Tibial nerve (tissue), 3 donors: ENCODE measurements around the gene PRRG3.

Experiments used
- POLR2A ChIP-seq, 2 donors: fragments of 450-650 bp; IDR thresholded peaks; one replicate each; pipeline ENCODE4 v1.6.1; 2017; ENCODE audit warnings: antibody characterized with exemption in 2 of 2, mild to moderate bottlenecking in 2 of 2, moderate library complexity in 2 of 2
- TF ChIP-seq, protein P1 (sequence below), 5 experiments: fragments of 200-600 bp in 3 of 5; fragments of 450-650 bp in 2 of 5; sonication (generic) in 3 of 5; IDR thresholded peaks; one replicate each; pipeline ENCODE4 v1.5.1; 2016 to 2019; ENCODE audit warnings: antibody characterized with exemption in 5 of 5, mild to moderate bottlenecking in 3 of 5, moderate library complexity in 2 of 5

DNA sequence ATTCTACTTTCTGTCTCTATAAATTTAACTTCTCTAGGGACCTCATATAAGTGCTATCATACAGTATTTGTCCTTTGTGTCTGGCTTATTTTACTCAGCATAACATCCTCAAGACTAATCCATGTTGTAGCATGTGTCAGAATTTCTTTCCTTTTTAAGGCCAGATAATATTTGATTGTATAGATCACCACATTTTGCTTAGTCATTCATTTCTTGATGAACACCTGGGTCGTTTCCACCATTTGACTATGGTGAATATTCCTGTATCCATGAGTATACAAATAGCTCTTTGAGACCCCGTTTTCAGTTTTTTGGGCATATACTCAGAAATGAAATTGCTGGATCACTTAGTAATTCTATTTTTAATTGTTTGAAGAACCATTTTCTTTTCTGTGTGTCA, 51.2 kb downstream of the PRRG3 start:
- TF ChIP-seq, protein P1, sequence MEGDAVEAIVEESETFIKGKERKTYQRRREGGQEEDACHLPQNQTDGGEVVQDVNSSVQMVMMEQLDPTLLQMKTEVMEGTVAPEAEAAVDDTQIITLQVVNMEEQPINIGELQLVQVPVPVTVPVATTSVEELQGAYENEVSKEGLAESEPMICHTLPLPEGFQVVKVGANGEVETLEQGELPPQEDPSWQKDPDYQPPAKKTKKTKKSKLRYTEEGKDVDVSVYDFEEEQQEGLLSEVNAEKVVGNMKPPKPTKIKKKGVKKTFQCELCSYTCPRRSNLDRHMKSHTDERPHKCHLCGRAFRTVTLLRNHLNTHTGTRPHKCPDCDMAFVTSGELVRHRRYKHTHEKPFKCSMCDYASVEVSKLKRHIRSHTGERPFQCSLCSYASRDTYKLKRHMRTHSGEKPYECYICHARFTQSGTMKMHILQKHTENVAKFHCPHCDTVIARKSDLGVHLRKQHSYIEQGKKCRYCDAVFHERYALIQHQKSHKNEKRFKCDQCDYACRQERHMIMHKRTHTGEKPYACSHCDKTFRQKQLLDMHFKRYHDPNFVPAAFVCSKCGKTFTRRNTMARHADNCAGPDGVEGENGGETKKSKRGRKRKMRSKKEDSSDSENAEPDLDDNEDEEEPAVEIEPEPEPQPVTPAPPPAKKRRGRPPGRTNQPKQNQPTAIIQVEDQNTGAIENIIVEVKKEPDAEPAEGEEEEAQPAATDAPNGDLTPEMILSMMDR (IDR thresholded peaks at IDR 0.05) = no peak
- no peak for TF ChIP-seq POLR2A (IDR thresholded peaks at IDR 0.05)
